GM21717 (cell line): ENCODE data around the gene ANKFY1.

Experiments
- ATAC-seq: cut with Tn5 transposase; IDR thresholded peaks from one replicate; pipeline ENCODE4 v1.9.1; 2021; ENCODE audit warnings: mild to moderate bottlenecking, moderate library complexity; ENCODE audit not compliant: unreplicated experiment

ANKFY1 gene

GRCh38 chr17:4182043-4182442 is 81.7 kb downstream of the ANKFY1 start:
- ATAC-seq, result no peak

GRCh38 chr17:4180791-4181190 is 83.0 kb downstream of the ANKFY1 start:
- no peak for ATAC-seq

GRCh38 chr17:4179071-4179470 is 84.7 kb downstream of the ANKFY1 start:
- ATAC-seq, result no peak

- ATAC-seq, result no peak
Measured at GRCh38 chr17:4178651-4179050, 85.1 kb downstream of the ANKFY1 start.

GRCh38 chr17:4177806-4178205 is 86.0 kb downstream of the ANKFY1 start:
- ATAC-seq, result no peak

GRCh38 chr17:4176808-4177472 is 86.8 kb downstream of the ANKFY1 start:
- no peak for ATAC-seq

- ATAC-seq, result no peak
Measured at GRCh38 chr17:4175921-4176807, 87.6 kb downstream of the ANKFY1 start.

- no peak for ATAC-seq
Measured at GRCh38 chr17:4174556-4174955, 89.2 kb downstream of the ANKFY1 start.

GRCh38 chr17:4173781-4174180 is 90.0 kb downstream of the ANKFY1 start:
- ATAC-seq, result no peak

- no peak for ATAC-seq
Measured at GRCh38 chr17:4172356-4172755, 91.4 kb downstream of the ANKFY1 start.

- no peak for ATAC-seq
Measured at GRCh38 chr17:4170639-4171280, 93.0 kb downstream of the ANKFY1 start.

- ATAC-seq, result no peak
Measured at GRCh38 chr17:4167786-4168185, 96.0 kb downstream of the ANKFY1 start.

- no peak for ATAC-seq
Measured at GRCh38 chr17:4166419-4166818, 97.4 kb downstream of the ANKFY1 start.

GRCh38 chr17:4165301-4166010 is 98.3 kb downstream of the ANKFY1 start:
- ATAC-seq, result no peak

- ATAC-seq, result no peak
Measured at GRCh38 chr17:4163951-4164350, 99.8 kb downstream of the ANKFY1 start.

- ATAC-seq, result no peak
Measured at GRCh38 chr17:4162775-4163466, 100.9 kb downstream of the ANKFY1 start.

- ATAC-seq, result no peak
Measured at GRCh38 chr17:4162321-4162720, 101.5 kb downstream of the ANKFY1 start.

GRCh38 chr17:4161967-4162305 is 101.8 kb downstream of the ANKFY1 start:
- no peak for ATAC-seq

- no peak for ATAC-seq
Measured at GRCh38 chr17:4161192-4161966, 102.4 kb downstream of the ANKFY1 start.

GRCh38 chr17:4160294-4160859 is 103.4 kb downstream of the ANKFY1 start:
- no peak for ATAC-seq
